A549 treated with AZD9567 at 1 μM for 4 hours (cell line): ENCODE data around the gene NGLY1. TPM values are rescaled to one million over a fixed set of nuclear protein-coding genes. Genes with fewer than 3 reads are reported as not detected.

Experiments used
- total RNA-seq: library from RNA; stranded (reverse); fragments of 200-300 nt; extraction: Qiagen RNA extraction; gene quantifications from 5 replicates; pipeline ENCODE4 v1.2.3, GENCODE V29; 2022; ENCODE audit not compliant: insufficient read depth

NGLY1 gene, protein sequence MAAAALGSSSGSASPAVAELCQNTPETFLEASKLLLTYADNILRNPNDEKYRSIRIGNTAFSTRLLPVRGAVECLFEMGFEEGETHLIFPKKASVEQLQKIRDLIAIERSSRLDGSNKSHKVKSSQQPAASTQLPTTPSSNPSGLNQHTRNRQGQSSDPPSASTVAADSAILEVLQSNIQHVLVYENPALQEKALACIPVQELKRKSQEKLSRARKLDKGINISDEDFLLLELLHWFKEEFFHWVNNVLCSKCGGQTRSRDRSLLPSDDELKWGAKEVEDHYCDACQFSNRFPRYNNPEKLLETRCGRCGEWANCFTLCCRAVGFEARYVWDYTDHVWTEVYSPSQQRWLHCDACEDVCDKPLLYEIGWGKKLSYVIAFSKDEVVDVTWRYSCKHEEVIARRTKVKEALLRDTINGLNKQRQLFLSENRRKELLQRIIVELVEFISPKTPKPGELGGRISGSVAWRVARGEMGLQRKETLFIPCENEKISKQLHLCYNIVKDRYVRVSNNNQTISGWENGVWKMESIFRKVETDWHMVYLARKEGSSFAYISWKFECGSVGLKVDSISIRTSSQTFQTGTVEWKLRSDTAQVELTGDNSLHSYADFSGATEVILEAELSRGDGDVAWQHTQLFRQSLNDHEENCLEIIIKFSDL
- total RNA-seq: 18.5 to 26.3 TPM (median 18.9 TPM) in 5 replicates

DNA sequence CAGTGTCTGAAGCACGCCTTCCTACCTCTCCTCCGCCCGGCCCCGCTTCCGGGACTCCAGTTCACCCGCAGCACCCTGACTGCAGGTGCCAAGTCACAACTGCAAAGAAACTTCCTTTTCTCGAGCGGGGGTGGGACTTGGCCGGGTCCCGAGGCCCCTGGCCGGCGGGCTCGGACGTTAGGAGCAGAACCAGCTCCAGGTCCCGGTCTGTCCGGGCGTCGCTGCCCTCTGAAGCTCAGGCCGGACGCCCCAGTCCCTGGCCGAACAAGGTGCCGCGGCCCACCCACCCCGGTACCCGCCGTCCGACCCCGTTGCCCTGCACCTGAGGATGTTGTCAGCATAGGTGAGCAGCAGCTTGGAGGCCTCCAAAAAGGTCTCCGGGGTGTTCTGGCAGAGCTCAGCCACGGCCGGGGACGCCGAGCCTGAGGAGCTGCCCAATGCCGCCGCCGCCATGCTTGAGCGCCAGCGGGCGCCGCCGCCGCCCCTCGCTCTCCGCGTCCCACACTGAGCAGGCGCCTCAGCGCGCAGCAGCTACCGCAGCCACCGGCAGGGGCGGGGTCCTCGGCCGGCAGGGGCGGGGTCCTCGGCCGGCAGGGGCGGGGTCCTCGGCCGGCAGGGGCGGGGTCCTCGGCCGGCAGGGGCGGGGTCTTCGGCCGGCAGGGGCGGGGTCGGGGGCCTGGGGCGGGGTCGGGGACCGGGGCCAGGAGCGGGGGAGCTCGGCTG is at the start of gene NGLY1:
TSS of gene NGLY1 (minus strand) at position 506 of the 723 bp plus-strand sequence. CDS start at position 453, 53 bp downstream.

GRCh38 chr3:25789596-25790556 is 6.6 kb upstream of the NGLY1 start, which contains the start of gene OXSM:
Gene OXSM (plus strand): TSS chr3:25790090. CDS start chr3:25791021, 931 bp downstream.

Other genes with a start within 250 kb of the NGLY1 start
- gene TOP2B, start 118.5 kb downstream of the NGLY1 start, total RNA-seq: 52.9 to 78.7 TPM (median 60.0 TPM) in 5 replicates
- gene OXSM, start 6.6 kb upstream of the NGLY1 start, total RNA-seq: 14.6 to 21.4 TPM (median 19.1 TPM) in 5 replicates